NCI-H2107 treated with DMSO at 0.1 percent for 48 hours (cell line): Measurements from ENCODE around the gene ADAMTS13.
"Not testable (repeated sequence)": the region's sequence is repeated elsewhere in the genome, so short reads cannot be mapped to it uniquely, and the experiment has no call there.

Source experiments
- DNase-seq: peaks from one replicate; lab custom pipeline; 2025; ENCODE audit not compliant: unreplicated experiment; lab: John Stamatoyannopoulos, UW

The ADAMTS13 gene

GRCh38 chr9:133391449-133391848, 30.7 kb upstream of the ADAMTS13 start:
- not testable (repeated sequence) for DNase-seq

GRCh38 chr9:133392308-133392707, 29.9 kb upstream of the ADAMTS13 start:
- not testable (repeated sequence) for DNase-seq

DNA sequence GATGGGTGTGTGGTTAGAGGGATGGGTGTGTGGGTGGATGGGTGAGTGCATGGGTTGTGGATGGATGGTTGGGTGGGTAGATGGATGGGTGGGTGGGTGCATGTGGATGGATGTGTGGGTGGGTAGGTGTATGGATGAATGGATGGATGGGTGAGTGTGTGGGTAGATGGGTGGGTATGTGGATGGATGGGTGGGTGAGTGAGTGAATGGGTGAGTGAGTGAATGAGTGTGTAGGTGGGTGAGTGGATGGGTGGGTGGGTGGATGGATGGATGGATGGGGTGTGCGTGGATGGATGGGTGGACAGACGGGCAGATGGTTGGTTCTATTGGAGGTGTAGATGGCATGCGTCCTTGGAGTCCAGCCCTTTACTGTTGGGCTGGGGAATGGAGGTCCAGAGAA, 28.8 kb upstream of the ADAMTS13 start:
- no peak for DNase-seq

DNA sequence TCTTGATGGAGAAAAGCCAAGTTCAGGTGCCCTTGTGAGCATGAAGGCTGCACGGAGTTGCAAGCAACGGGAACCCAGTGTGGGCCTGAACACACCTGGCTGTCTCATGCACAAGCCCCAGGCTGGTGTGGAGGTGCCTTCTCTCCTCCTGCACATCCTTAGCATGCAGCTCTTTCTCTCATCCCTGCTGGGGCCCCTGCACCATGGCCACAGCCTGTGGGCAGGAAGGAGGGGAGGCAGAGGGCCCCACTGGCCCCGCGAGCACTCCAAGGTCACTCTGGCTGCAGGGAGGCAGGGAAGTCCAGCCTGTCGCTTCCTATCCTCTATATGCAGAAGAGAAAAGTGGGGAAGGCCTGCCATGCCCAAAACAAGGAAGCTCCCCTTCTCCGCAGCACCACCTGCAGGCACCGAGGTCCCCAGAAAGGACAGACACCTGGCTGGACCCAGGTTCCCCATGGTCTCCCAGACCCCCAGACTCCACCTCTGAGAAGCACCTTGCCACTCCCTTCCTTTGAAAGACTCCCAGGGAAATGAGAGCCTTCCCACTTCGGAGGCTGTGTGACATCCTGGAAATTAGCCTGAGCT, 27.4 kb upstream of the ADAMTS13 start:
- no peak for DNase-seq

DNA sequence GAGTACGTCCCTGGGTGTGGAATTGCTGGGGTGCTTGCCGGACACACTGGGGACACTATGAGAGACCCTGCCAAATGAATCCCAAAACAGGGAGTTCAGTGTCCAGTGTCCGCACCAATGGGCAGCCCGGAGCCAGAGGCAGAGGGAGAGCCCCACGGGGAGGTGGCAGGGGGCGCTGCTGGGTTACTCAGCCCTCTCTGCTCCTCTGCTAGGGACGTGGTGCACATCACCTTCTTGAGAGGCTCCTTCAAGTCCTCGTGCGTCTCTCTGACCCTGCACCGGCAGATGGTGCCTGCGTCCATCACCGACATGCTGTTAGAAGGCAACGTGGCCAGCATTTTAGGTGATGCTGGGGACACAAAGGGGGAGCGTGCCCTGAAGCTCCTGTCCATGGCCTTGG, 25.2 kb upstream of the ADAMTS13 start:
- DNase-seq: no peak

DNA sequence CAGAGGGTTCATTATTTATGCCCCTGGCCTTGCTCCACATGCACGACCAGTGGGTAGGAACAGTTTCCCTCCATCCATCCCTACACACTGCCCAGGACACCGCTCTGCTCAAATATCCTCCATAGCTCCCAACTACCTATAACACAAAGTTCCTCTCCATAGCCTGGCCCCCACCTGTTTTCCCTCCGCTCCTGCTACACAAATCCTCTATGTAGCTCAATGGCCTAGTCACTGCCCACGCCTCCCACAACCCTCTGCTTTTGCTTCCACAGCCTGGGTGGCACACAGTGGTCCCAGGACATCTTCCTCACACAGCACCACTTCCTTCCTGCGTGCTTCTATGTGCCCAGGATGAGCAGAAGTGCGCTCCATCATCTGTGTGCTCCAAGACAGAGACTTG, 24.8 kb upstream of the ADAMTS13 start:
- no peak for DNase-seq

DNA sequence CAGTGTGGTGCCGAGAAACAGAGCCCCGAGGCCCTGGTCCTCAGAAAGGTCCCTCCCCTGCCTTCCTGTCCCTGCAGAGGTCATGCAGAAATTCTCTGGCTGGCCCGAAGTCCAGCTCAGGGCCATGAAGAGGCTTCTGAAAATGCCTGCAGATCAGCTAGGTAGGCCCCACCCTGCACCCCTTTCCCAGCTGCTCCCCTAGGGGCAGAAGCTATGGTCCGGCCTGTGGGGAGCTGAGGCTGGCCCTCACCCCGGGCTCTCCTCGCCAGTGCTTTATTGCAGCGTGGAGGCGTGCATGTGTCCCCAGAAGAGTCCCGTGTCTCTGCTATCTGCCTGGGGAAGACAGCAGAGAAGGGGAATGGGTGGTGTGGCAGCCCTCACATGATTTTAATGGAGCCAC, 24.3 kb upstream of the ADAMTS13 start:
- no peak for DNase-seq

DNA sequence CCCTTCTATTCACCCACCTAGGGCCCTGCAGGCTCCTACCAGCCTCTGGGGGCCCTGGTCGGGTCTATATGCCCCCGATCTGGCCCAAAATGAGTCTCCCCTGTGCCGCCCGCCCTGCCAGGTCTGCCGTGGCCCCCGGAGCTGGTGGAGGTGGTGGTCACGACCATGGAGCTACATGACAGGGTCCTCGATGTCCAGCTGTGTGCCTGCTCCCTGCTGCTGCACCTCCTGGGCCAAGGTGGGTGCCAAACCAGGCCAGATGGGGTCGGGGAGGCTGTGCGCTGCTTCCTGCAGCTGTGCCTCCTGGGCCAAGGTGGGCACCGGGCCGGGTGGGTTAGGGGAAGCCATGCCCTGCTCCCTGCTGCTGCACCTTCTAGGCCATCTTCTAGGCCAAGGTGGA, 21.9 kb upstream of the ADAMTS13 start:
- no peak for DNase-seq

- DNase-seq: no peak
These were observed 20.6 kb upstream of the ADAMTS13 start for GRCh38 chr9:133401588-133401987.

DNA sequence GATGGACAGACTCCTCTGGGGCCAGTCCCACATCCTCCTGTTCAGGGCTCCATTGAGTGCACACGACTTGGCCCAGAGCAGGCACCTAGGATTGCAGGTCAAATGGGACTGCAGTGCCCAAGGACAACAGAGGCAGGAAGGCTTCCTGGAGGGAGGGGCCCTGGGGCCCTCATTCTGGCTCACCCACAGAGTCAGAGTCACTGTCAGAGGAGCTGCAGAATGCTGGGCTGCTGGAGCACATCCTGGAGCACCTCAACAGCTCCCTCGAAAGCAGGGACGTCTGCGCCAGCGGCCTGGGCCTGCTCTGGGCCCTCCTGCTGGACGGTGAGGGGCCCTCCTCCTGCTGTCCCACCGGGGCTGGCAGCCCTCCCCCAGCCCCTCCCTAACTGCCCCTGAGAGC, 19.5 kb upstream of the ADAMTS13 start:
- DNase-seq: no peak

DNA sequence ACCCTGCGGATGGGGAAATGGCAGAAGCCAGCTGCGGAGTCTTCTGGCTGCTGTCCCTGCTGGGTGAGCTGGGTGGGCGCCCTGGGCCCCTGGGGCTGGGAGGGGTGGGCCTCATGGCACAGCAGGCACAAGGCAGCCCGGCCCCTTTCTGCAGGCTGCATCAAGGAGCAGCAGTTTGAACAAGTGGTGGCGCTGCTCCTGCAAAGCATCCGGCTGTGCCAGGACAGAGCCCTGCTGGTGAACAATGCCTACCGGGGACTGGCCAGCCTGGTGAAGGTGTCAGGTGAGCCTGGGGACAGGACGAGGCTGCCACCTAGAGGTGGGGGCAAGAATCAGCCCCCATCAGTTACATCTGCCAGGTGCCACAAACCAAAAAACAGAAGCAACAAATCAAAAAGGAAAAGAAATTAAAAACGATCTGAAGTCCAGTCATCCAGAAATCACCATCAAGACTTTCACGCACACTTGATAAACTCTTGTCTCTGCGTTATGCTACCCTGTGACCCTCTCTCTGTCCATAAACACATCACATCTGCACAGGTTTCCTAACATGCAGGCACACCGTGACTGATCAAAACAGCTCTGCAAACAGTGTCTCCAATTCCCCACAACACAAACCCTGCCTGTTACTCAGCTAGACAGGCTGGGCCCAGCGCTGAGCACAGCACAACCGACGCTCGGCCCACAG, 18.3 kb upstream of the ADAMTS13 start:
- DNase-seq: peak; percentile 31

DNA sequence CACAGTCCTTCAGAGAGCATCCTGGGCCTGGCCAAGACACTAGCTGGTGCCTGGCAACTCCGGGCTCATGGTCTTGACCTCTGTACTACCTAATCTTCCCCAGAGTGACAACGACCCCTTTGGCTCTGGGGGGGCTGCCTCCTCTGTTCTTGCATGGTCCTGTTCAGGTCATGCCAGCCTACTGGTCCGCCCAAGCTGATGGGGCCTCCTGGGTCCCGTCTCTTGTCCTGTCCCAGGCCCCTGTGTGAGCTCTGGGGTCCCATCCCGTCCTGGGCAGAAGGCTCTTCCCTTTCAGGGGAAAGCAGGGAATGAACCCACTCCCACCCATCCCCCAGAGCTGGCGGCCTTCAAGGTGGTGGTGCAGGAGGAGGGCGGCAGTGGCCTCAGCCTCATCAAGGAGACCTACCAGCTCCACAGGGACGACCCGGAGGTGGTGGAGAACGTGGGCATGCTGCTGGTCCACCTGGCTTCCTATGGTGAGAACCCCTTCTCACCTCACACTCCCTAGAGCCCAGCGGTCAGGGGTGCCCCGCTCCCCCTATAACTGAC, 17.6 kb upstream of the ADAMTS13 start:
- DNase-seq: no peak

- no peak for DNase-seq
These were observed 16.4 kb upstream of the ADAMTS13 start for GRCh38 chr9:133405508-133406438.

- peak; percentile 27 for DNase-seq
These were observed 15.5 kb upstream of the ADAMTS13 start for GRCh38 chr9:133406480-133407307.

DNA sequence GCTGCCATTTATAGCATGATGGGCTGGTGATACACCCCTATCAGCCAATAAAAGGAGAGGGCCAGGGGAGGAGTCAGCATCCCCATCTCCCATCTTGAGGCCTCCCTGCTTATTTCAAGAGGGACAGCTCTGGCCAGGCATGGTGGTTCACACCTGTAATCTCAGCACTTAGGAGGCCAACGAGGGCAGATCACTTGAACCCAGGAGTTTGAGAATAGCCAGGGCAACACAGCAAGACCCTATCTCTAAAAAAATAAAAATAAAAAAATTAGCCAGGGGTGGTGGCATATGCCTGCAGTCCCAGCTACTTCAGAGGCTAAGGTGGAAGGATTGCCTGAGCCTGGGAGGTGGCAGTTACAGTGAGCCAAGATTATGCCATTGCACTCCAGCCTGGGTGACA, 14.1 kb upstream of the ADAMTS13 start:
- no peak for DNase-seq

DNA sequence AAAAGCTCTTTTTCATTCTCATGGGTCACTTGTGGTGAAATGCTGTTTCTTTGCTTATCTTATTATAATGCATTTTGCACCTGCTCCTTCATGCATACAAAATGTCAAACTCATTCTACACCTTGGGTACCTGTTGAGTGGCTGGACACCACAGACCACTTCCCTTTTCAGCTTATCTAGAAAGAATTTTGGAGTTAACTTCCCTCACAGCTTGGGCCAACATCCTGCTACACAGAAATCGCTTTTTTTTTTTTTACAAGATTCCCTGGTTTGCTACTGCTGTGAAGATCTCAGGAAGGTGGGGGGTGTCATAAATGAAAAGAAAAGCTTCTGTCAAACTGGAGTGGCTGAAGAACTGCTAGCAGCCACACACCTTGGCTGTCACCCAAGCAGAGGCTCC, 7.0 kb upstream of the ADAMTS13 start:
- no peak for DNase-seq

DNA sequence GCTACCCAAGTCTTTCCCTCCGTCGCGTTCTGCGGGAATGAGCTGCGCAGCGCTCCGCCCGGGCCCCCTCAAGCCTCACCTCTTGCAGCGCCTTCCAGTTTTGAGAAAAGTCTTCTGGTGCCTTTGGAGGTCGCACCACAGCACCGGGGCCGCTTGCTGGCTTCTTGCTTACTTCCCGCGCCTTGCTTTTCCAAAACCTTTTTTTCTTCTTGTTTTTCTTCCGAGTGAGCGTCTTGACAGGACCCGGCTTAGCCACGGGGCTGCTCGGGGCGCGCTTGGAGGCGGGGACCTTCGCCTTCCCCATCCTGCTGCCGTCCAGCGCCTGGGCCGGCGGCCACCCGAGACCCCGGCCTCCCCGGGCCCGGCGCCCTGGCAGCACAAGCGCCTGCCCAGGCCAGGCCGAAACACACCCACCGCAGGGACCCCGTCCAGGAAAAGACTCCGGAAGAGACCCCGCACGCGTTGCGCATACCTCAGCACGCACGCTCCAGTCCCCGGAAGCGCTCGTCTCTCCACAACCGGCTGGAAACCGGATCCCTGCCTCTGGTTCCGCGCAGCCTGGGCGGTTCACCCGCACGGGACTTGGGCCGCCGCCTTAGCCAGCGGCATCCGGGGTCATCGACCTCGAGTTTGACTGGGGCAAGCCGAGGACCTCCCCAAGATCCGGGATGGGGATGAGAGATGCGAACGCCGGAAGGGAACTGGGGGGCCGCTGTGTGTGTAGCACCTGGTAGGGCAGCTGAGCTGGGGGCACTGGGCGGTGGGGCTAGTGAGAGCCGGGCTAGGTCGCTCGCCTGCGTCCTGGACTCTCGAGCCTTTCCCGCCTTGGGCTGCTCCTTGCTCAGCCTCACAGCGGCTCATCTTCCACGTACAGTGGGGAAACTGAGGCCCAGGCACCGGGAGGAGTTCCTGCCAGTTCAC, 4.4 kb upstream of the ADAMTS13 start, which contains the start of gene REXO4:
Gene REXO4, minus strand, starts transcription at position 470 of the 921 bp plus-strand sequence. Its CDS starts 166 bp downstream, at position 304.
- DNase-seq: peak; percentile 75

DNA sequence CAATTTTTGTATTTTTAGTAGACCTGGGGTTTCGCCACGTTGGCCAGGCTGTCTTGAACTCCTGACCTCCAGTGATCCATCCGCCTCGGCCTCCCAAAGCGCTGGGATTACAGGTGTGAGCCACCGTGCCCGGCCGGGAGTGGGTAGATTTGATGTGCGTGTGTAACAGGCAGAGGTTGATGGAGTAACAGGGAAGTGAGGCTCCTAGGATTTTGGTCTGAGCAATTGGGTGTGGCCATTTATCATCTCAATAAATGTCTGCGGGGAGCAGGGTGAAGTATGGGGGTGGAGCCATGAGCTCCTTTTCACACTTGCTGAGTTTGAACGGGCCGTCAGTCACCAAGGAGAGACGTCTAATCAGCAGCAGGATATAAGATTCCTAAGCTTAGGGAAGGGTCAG, 3.2 kb upstream of the ADAMTS13 start:
- no peak for DNase-seq

DNA sequence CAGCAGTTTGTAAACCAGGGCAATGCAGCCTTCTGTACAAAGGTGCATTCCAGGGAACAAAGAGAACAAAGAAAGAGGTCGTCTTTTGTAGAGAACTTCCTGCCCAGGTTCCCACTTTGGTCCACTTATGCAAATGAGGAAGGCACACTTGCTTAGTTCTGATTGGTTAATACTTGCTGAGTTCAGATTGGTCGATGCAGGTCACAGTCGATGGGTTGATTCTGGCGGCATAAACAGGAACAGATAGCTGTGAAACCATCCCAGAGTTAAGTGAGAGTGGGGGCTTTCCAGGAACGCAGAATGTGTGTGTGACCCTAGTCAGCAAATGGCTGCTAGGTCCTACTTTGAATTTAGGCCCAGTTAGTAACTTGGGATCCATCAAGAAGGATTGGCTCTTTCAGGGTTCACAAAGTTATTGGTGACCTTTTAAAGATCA, 1.8 kb upstream of the ADAMTS13 start:
- DNase-seq: no peak

DNA sequence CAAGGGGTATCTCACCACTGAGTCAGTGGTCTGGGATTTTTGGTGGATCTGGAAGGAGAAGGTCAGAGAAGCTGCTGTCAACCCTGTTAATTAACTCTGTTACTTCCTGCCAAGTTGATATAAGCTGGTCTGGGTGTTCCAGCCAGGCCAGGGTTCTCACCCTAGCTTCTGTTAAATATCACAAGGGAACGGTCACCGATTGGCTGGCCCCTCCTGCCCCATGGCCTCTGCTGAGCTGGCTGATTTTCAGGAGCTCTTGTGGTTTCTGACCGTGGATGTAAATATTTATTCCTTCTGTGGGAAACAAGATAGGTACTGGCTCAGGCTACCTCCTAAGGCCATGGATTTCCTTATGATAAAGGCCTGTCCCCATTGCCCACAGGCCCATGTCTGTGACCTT, 1.0 kb downstream of the ADAMTS13 start:
- DNase-seq: no peak
